ENCODE results near the gene SKI. TPM values are rescaled to one million over a fixed set of nuclear protein-coding genes. Genes with fewer than 3 reads are reported as not detected.

The SKI gene
- total and polyA plus RNA-seq, 2 donors (not counting 1 experiment from before 2014, with no cell fraction given): 14.9 to 74.9 TPM

DNA sequence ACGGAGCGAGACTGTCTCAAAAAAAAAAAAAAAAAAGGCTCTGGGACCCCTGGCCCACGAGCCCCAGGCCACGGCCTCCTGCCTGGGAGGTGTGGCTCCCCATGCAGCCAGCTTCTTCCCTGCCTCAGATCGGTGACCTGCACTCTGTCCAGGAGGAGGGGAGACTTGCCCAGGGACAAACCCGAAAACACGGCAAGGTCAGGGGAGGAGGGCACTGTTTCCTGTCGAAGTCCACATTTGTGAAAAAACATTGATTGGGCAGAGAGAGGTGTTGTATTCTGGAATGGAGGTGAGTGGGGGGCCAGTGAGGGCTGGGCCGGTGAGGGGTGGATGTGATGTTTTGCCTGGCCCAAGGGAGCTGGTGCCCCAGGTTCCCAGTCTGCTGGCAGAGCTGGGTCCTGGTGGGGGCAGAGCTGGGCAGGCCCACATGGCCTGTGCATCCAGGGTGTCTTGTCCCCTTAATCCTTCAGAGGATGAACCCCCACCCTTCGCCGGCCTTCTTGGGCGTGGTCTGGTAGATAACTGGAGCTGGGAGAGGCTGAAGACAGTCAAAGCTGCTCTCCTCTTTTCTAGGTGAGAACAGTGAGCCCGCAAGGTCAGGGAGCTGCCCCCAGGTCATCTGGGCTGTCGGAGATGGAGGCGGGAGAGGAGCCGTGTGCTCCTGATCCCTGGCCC is 21.2 kb upstream of the SKI start:
- no peaks in the 10 kb centered on the region for H3K9me3 Mint-ChIP-seq (ENCODE audit: insufficient read depth)
- intact Hi-C loops (cut with micrococcal nuclease): loop anchor here (5.0 kb wide), 1 partner anchor 75 kb away; no protein-coding TSS in a partner anchor
- DNase-seq (no peak), ATAC-seq (ENCODE audit: low read depth) (no peak)
- 90% methylated on average over 14 of the region's 16 CpGs for WGBS (ENCODE audit: insufficient coverage)
- POLR2A ChIA-PET: interaction anchor here (0.7 kb wide), 4 partner anchors 107 to 528 kb away, joined by 4 to 10 read pairs (median 8); no protein-coding TSS in a partner anchor
- no peaks in the 10 kb centered on the region for H4K20me1 ChIP-seq (ENCODE audit: control insufficient read depth, insufficient read depth, low read length, poor library complexity, severe bottlenecking)
- TF ChIP-seq EZH2 (IDR thresholded peaks at IDR 0.05; ENCODE audit: borderline replicate concordance, insufficient read depth, low read depth, low read length, poor library complexity, severe bottlenecking) (no peak), CTCF (IDR thresholded peaks at IDR 0.05) (no peak)
- H3K9ac ChIP-seq (ENCODE audit: low read length): no peak overlapping the region
- CTCF ChIA-PET: interaction anchor here (0.7 to 1.0 kb wide), 3 partner anchors 12 to 175 kb away, joined by 3 read pairs; no protein-coding TSS in a partner anchor
- H3K4me3 ChIP-seq (ENCODE audit: control extremely low read depth in 1 of 5, extremely low read depth in 1 of 5, insufficient read depth in 1 of 5, low read depth in 2 of 5, low read length in 4 of 5): no peak overlapping the region
- no peak overlapping the region for H3K27ac ChIP-seq (ENCODE audit: low read length in 2 of 2)
- H3K36me3 ChIP-seq (replicated peaks in 1 of 2; ENCODE audit: control extremely low read depth in 1 of 2, control insufficient read depth in 1 of 2, extremely low read depth in 1 of 2, insufficient read depth in 2 of 2, low read length in 1 of 2): no peaks in the 10 kb centered on the region
- H3K4me1 ChIP-seq (ENCODE audit: control insufficient read depth in 2 of 2, insufficient read depth in 2 of 2, low read length in 2 of 2): peaks cover 19 to 29% of the 10 kb centered on the region in 2 donors
- H3K4me1 Mint-ChIP-seq: peaks cover 19% of the 10 kb centered on the region
- H3K27me3 Mint-ChIP-seq: no peaks in the 10 kb centered on the region
- H3K27me3 ChIP-seq (replicated peaks in 1 of 4; ENCODE audit: control extremely low read depth in 1 of 4, control insufficient read depth in 3 of 4, insufficient read depth in 4 of 4, low read length in 3 of 4): peaks cover 0 to under 1% (median 0%) of the 10 kb centered on the region in 4 experiments
- no peak overlapping the region for H2AFZ ChIP-seq (ENCODE audit: insufficient read depth, low read depth, low read length, poor library complexity, severe bottlenecking)
- H3K4me2 ChIP-seq (replicated peaks; ENCODE audit: low read depth, low read length, poor library complexity, severe bottlenecking): no peak overlapping the region
- H3K9me3 ChIP-seq (ENCODE audit: control extremely low read depth in 1 of 3, control insufficient read depth in 2 of 3, insufficient read depth in 1 of 3, low read length in 2 of 3): peaks cover 0 to 3% (median 0%) of the 10 kb centered on the region in 3 donors
- H3K79me2 ChIP-seq (ENCODE audit: control insufficient read depth, insufficient read depth, low read length): no peaks in the 10 kb centered on the region
- H3K27ac Mint-ChIP-seq: no peak overlapping the region
- H3K4me3 Mint-ChIP-seq: no peak overlapping the region

Data from B cell (primary cell).